ENCODE results near the gene MX1. TPM values are rescaled to one million over a fixed set of nuclear protein-coding genes. Genes with fewer than 3 reads are reported as not detected.
A peak's percentile ranks its signal among the peaks of the same experiment; 100 is the strongest.

MX1 gene
- total RNA-seq, 1 donor from 2014 or later: 420 TPM

- H3K4me2 ChIP-seq (ENCODE audit: low read length): no peak overlapping the region
- no peaks in the 10 kb centered on the region for H3K79me2 ChIP-seq (ENCODE audit: insufficient read depth, low read length)
- DNase-seq (ENCODE audit: low read depth) (no peak), FAIRE-seq (no peak)
- Mint-ChIP-seq H3K36me3 (ENCODE audit: low read depth, unreplicated experiment) (peaks cover 44% of the 10 kb centered on the region), H3K4me3 (ENCODE audit: unreplicated experiment) (no peak overlapping the region), H3K27me3 (ENCODE audit: low read depth, unreplicated experiment) (no peaks in the 10 kb centered on the region), H3K4me1 (ENCODE audit: low read depth, unreplicated experiment) (peaks cover 16% of the 10 kb centered on the region), H3K9me3 (ENCODE audit: unreplicated experiment) (peaks cover 8% of the 10 kb centered on the region), H3K27ac (ENCODE audit: unreplicated experiment) (no peak overlapping the region)
- H4K20me1 ChIP-seq (ENCODE audit: insufficient read depth, low read length): no peaks in the 10 kb centered on the region
- H3K27me3 ChIP-seq (ENCODE audit: insufficient read depth, low read length): no peaks in the 10 kb centered on the region
- no peak overlapping the region for H3K9ac ChIP-seq (ENCODE audit: low read length)
- TF ChIP-seq EZH2 (IDR thresholded peaks at IDR 0.05; ENCODE audit: insufficient read depth, low read length): no peak
- TF ChIP-seq CTCF (IDR thresholded peaks at IDR 0.05; ENCODE audit: insufficient read depth, low read depth, low read length): no peak
- no peak overlapping the region for H3K27ac ChIP-seq (ENCODE audit: low read depth, low read length)
- no peak overlapping the region for H3K4me3 ChIP-seq (ENCODE audit: insufficient read depth, low read depth, low read length)
- no peaks in the 10 kb centered on the region for H3K4me1 ChIP-seq (ENCODE audit: insufficient read depth, low read length)
- H2AFZ ChIP-seq (ENCODE audit: low read depth, low read length): no peak overlapping the region
- H3K36me3 ChIP-seq (ENCODE audit: insufficient read depth, low read length): no peaks in the 10 kb centered on the region
- H3K9me3 ChIP-seq (ENCODE audit: insufficient read depth, low read depth, low read length): no peaks in the 10 kb centered on the region
Observed at GRCh38 chr21:41437729-41438128, 11.7 kb downstream of the MX1 start.

GRCh38 chr21:41438425-41439113 lies 12.5 kb downstream of the MX1 start:
- no peak for TF ChIP-seq CTCF (IDR thresholded peaks at IDR 0.05; ENCODE audit: insufficient read depth, low read depth, low read length)
- no peak for TF ChIP-seq EZH2 (IDR thresholded peaks at IDR 0.05; ENCODE audit: insufficient read depth, low read length)
- no peak overlapping the region for H2AFZ ChIP-seq (ENCODE audit: low read depth, low read length)
- H3K9ac ChIP-seq (ENCODE audit: low read length): no peak overlapping the region
- no peaks in the 10 kb centered on the region for H3K4me1 ChIP-seq (ENCODE audit: insufficient read depth, low read length)
- Mint-ChIP-seq H3K27ac (ENCODE audit: unreplicated experiment) (no peak overlapping the region), H3K4me3 (ENCODE audit: unreplicated experiment) (peak overlapping the region; percentile 46), H3K4me1 (ENCODE audit: low read depth, unreplicated experiment) (peaks cover 16% of the 10 kb centered on the region), H3K27me3 (ENCODE audit: low read depth, unreplicated experiment) (no peaks in the 10 kb centered on the region), H3K9me3 (ENCODE audit: unreplicated experiment) (peaks cover 8% of the 10 kb centered on the region), H3K36me3 (ENCODE audit: low read depth, unreplicated experiment) (peaks cover 39% of the 10 kb centered on the region)
- no peak overlapping the region for H3K4me2 ChIP-seq (ENCODE audit: low read length)
- H3K4me3 ChIP-seq (ENCODE audit: insufficient read depth, low read depth, low read length): no peak overlapping the region
- H3K9me3 ChIP-seq (ENCODE audit: insufficient read depth, low read depth, low read length): no peaks in the 10 kb centered on the region
- H3K27me3 ChIP-seq (ENCODE audit: insufficient read depth, low read length): no peaks in the 10 kb centered on the region
- no peaks in the 10 kb centered on the region for H3K79me2 ChIP-seq (ENCODE audit: insufficient read depth, low read length)
- H4K20me1 ChIP-seq (ENCODE audit: insufficient read depth, low read length): no peaks in the 10 kb centered on the region
- DNase-seq (ENCODE audit: low read depth): no peak
- H3K27ac ChIP-seq (ENCODE audit: low read depth, low read length): no peak overlapping the region
- FAIRE-seq: no peak
- no peaks in the 10 kb centered on the region for H3K36me3 ChIP-seq (ENCODE audit: insufficient read depth, low read length)

GRCh38 chr21:41439248-41439647 lies 13.2 kb downstream of the MX1 start:
- Histone ChIP-seq H2AFZ (ENCODE audit: low read depth, low read length) (no peak overlapping the region), H3K9ac (ENCODE audit: low read length) (no peak overlapping the region), H3K27ac (ENCODE audit: low read depth, low read length) (no peak overlapping the region), H4K20me1 (ENCODE audit: insufficient read depth, low read length) (no peaks in the 10 kb centered on the region), H3K36me3 (ENCODE audit: insufficient read depth, low read length) (no peaks in the 10 kb centered on the region), H3K79me2 (ENCODE audit: insufficient read depth, low read length) (no peaks in the 10 kb centered on the region), H3K9me3 (ENCODE audit: insufficient read depth, low read depth, low read length) (no peaks in the 10 kb centered on the region), H3K27me3 (ENCODE audit: insufficient read depth, low read length) (no peaks in the 10 kb centered on the region), H3K4me1 (ENCODE audit: insufficient read depth, low read length) (no peaks in the 10 kb centered on the region), H3K4me2 (ENCODE audit: low read length) (no peak overlapping the region), H3K4me3 (ENCODE audit: insufficient read depth, low read depth, low read length) (no peak overlapping the region)
- Mint-ChIP-seq H3K36me3 (ENCODE audit: low read depth, unreplicated experiment) (peaks cover 39% of the 10 kb centered on the region), H3K4me3 (ENCODE audit: unreplicated experiment) (no peak overlapping the region), H3K27ac (ENCODE audit: unreplicated experiment) (no peak overlapping the region), H3K27me3 (ENCODE audit: low read depth, unreplicated experiment) (no peaks in the 10 kb centered on the region), H3K4me1 (ENCODE audit: low read depth, unreplicated experiment) (peaks cover 13% of the 10 kb centered on the region), H3K9me3 (ENCODE audit: unreplicated experiment) (peaks cover 8% of the 10 kb centered on the region)
- FAIRE-seq (no peak), DNase-seq (ENCODE audit: low read depth) (no peak)
- TF ChIP-seq EZH2 (IDR thresholded peaks at IDR 0.05; ENCODE audit: insufficient read depth, low read length) (no peak), CTCF (IDR thresholded peaks at IDR 0.05; ENCODE audit: insufficient read depth, low read depth, low read length) (no peak)
